ENCODE results near the gene FAM209A. TPM values are rescaled to one million over a fixed set of nuclear protein-coding genes. Genes with fewer than 3 reads are reported as not detected.
"Not testable (repeated sequence)": the region's sequence is repeated elsewhere in the genome, so short reads cannot be mapped to it uniquely, and the experiment has no call there.

Gene FAM209A
- total and polyA plus RNA-seq, 5 donors from 2014 or later, result 0.43 to 6.1 (median 0.68) TPM

DNA sequence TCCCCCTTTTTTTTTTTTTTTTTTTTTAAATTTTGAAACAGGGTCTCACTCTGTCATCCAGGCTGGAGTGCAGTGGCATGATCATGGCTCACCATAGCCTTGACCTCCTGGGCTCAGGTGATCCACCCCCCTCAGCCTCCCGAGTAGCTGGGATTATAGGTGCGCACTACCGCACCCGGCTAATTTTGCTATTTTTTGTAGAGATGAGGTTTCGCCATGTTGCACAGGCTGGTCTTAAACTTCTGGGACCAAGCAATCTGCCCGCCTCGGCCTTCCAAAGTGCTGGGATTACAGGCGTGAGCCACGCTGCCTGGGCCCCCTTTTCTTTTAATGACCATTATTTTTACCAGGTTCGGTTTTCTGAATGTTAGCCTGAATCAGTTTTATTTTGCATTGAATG is 5.0 kb upstream of the FAM209A start:
- H3K27ac Mint-ChIP-seq, result no peak overlapping the region
- no peaks in the 10 kb centered on the region for H3K27me3 Mint-ChIP-seq
- Histone ChIP-seq H3K4me3 (ENCODE audit: low read depth, low read length) (no peak overlapping the region), H3K4me1 (ENCODE audit: control insufficient read depth, insufficient read depth, low read length, poor library complexity, severe bottlenecking) (peaks cover 3% of the 10 kb centered on the region), H3K36me3 (ENCODE audit: control insufficient read depth, insufficient read depth, low read length) (peaks cover 52% of the 10 kb centered on the region), H3K27me3 (ENCODE audit: control insufficient read depth, insufficient read depth, low read length) (no peaks in the 10 kb centered on the region), H3K27ac (ENCODE audit: insufficient read depth, low read length, poor library complexity, severe bottlenecking) (no peak overlapping the region), H3K9me3 (ENCODE audit: control insufficient read depth in 2 of 2, low read length in 2 of 2) (peaks cover 9 to 33% of the 10 kb centered on the region in 2 experiments)
- H3K4me1 Mint-ChIP-seq, result peaks cover 0 to 10% (median 6%) of the 10 kb centered on the region in 4 donors
- ATAC-seq (ENCODE audit: low read depth in 2 of 2) (no peak), DNase-seq (no peak)
- H3K9me3 Mint-ChIP-seq, result peaks cover 0 to 26% (median 5%) of the 10 kb centered on the region in 7 donors
- H3K4me3 Mint-ChIP-seq, result peak overlapping the region in 1 of 4 donors; percentile 32
- H3K36me3 Mint-ChIP-seq, result peaks cover 54% of the 10 kb centered on the region

DNA sequence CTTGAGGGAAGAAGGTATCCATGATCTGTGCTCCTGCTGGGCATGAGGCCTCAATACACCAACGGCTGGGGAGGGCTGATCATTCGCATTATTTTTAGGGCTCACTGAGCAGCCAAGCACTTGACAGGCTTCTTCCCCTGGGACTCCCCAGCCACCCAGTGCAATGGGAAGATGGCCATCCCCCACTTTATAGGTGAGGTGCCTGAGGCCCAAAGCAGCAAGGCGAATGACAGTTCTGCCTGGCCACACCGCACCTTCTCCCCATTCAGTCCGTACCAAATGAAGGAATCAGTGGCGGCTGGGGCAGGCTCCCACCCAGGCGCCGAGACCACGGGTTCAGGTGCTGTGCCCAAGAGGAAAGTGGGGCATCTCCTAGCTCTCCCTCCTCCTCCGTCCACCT is 4.4 kb upstream of the FAM209A start:
- DNase-seq (no peak), ATAC-seq (ENCODE audit: low read depth in 2 of 2) (no peak)
- peaks cover 9 to 33% of the 10 kb centered on the region in 2 experiments for H3K9me3 ChIP-seq (ENCODE audit: control insufficient read depth in 2 of 2, low read length in 2 of 2)
- H3K4me1 Mint-ChIP-seq, result peaks cover 0 to 10% (median 7%) of the 10 kb centered on the region in 4 donors
- no peak overlapping the region for H3K27ac ChIP-seq (ENCODE audit: insufficient read depth, low read length, poor library complexity, severe bottlenecking)
- H3K27ac Mint-ChIP-seq, result no peak overlapping the region
- H3K27me3 ChIP-seq (ENCODE audit: control insufficient read depth, insufficient read depth, low read length), result no peaks in the 10 kb centered on the region
- H3K36me3 ChIP-seq (ENCODE audit: control insufficient read depth, insufficient read depth, low read length), result peaks cover 50% of the 10 kb centered on the region
- H3K4me1 ChIP-seq (ENCODE audit: control insufficient read depth, insufficient read depth, low read length, poor library complexity, severe bottlenecking), result peaks cover 3% of the 10 kb centered on the region
- no peak overlapping the region for H3K4me3 ChIP-seq (ENCODE audit: low read depth, low read length)
- no peak overlapping the region for H3K4me3 Mint-ChIP-seq
- no peaks in the 10 kb centered on the region for H3K27me3 Mint-ChIP-seq
- peaks cover 50% of the 10 kb centered on the region for H3K36me3 Mint-ChIP-seq
- H3K9me3 Mint-ChIP-seq, result peaks cover 0 to 26% (median 5%) of the 10 kb centered on the region in 7 donors

DNA sequence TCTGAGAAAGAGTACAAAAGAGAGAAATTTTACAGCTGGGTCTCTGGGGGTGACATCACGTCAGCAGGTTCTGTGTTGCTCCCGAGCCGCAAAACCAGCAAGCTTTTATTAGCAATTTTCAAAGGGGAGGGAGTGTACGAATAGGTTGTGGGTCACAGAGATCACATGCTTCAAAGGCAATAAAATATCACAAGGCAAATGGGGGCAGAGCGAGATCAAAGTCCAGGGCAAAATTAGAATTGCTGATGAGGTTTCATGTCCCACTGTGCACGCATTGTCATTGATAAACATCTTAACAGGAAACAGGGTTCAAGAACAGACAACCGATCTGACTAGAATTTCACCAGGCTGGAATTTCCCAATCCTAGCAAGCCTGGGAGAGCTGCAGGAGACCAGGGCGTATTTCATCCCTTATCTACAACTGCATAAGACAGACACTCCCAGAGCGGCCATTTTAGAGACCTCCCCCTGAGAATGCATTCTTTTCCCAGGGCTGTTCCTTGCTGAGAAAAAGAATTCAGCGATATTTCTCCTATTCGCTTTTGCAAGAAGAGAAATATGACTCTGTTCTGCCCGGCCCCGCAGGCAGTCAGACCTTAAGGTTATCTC is 3.7 kb upstream of the FAM209A start:
- not testable (repeated sequence) for ATAC-seq (ENCODE audit: low read depth in 2 of 2); H3K27ac ChIP-seq (ENCODE audit: insufficient read depth, low read length, poor library complexity, severe bottlenecking); H3K4me1 ChIP-seq (ENCODE audit: control insufficient read depth, insufficient read depth, low read length, poor library complexity, severe bottlenecking); H3K27ac Mint-ChIP-seq; DNase-seq; H3K27me3 ChIP-seq (ENCODE audit: control insufficient read depth, insufficient read depth, low read length); H3K27me3 Mint-ChIP-seq; H3K4me3 ChIP-seq (ENCODE audit: low read depth, low read length)
- Mint-ChIP-seq H3K9me3 (peaks cover 0 to 26% (median 5%) of the 10 kb centered on the region in 7 donors), H3K4me1 (peaks cover 0 to 11% (median 7%) of the 10 kb centered on the region in 4 donors), H3K36me3 (peaks cover 47% of the 10 kb centered on the region), H3K4me3 (peak overlapping the region in 1 of 4 donors; percentile 7)
- Histone ChIP-seq H3K9me3 (ENCODE audit: control insufficient read depth in 2 of 2, low read length in 2 of 2) (peaks cover 9 to 33% of the 10 kb centered on the region in 2 experiments), H3K36me3 (ENCODE audit: control insufficient read depth, insufficient read depth, low read length) (peaks cover 46% of the 10 kb centered on the region)

DNA sequence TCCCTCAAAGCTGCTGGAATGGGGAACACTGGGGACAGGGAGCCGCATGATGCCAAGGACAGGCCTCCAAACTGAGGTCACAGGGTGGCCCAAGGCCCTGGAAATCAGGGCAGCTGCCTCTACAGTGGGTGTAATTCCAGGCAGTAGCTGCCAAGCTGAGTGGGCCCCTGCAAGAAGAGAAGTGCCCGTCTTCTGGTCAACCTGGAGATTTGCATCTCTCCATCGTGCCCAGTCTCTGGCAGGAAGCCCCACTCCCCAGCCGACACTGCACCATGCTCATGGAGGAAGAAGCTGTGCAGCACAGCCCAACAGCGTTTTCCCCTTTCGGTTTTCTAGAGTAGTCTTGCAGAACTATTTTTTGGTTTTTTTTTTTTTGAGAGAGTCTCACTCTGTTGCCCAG is 2.2 kb upstream of the FAM209A start:
- Mint-ChIP-seq H3K27ac (no peak overlapping the region), H3K36me3 (peaks cover 32% of the 10 kb centered on the region), H3K4me3 (no peak overlapping the region), H3K27me3 (no peaks in the 10 kb centered on the region), H3K9me3 (peaks cover 0 to 26% (median 5%) of the 10 kb centered on the region in 7 donors), H3K4me1 (peaks cover 0 to 11% (median 7%) of the 10 kb centered on the region in 4 donors)
- DNase-seq (no peak), ATAC-seq (ENCODE audit: low read depth in 2 of 2) (no peak)
- H3K4me1 ChIP-seq (ENCODE audit: control insufficient read depth, insufficient read depth, low read length, poor library complexity, severe bottlenecking), result peaks cover 3% of the 10 kb centered on the region
- H3K4me3 ChIP-seq (ENCODE audit: low read depth, low read length), result no peak overlapping the region
- no peak overlapping the region for H3K27ac ChIP-seq (ENCODE audit: insufficient read depth, low read length, poor library complexity, severe bottlenecking)
- H3K27me3 ChIP-seq (ENCODE audit: control insufficient read depth, insufficient read depth, low read length), result no peaks in the 10 kb centered on the region
- H3K9me3 ChIP-seq (ENCODE audit: control insufficient read depth in 2 of 2, low read length in 2 of 2), result peaks cover 9 to 33% of the 10 kb centered on the region in 2 experiments
- peaks cover 33% of the 10 kb centered on the region for H3K36me3 ChIP-seq (ENCODE audit: control insufficient read depth, insufficient read depth, low read length)

DNA sequence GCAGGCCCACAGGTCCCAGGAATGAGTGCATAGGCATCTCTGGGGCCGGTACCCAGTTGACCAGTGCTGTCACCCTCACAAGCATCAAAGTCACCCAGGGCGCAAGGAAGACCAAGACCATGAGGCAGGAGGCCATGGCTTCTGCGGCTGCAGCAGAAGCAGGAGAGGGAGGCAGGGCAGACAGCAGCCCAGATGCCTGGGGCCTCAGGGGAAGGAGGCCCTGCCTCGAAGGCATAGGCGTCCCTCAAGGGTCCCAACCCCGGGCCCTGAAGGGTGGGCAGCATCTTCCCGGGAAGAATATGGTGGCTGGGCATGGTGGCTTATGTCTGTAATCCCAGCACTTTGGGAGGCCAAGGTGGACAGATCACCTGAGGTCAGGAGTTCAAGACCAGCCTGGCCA is 3.0 kb downstream of the FAM209A start:
- Histone ChIP-seq H3K4me3 (ENCODE audit: low read depth, low read length) (no peak overlapping the region), H3K9me3 (ENCODE audit: control insufficient read depth in 2 of 2, low read length in 2 of 2) (no peaks in the 10 kb centered on the region), H3K27ac (ENCODE audit: insufficient read depth, low read length, poor library complexity, severe bottlenecking) (no peak overlapping the region), H3K27me3 (ENCODE audit: control insufficient read depth, insufficient read depth, low read length) (no peaks in the 10 kb centered on the region), H3K36me3 (ENCODE audit: control insufficient read depth, insufficient read depth, low read length) (no peaks in the 10 kb centered on the region), H3K4me1 (ENCODE audit: control insufficient read depth, insufficient read depth, low read length, poor library complexity, severe bottlenecking) (peaks cover 3% of the 10 kb centered on the region)
- Mint-ChIP-seq H3K27me3 (no peaks in the 10 kb centered on the region), H3K27ac (no peak overlapping the region), H3K4me3 (no peak overlapping the region), H3K36me3 (no peaks in the 10 kb centered on the region), H3K4me1 (peaks cover 0 to 11% (median 7%) of the 10 kb centered on the region in 4 donors), H3K9me3 (peaks cover 0 to 4% (median 0%) of the 10 kb centered on the region in 7 donors)
- ATAC-seq (ENCODE audit: low read depth in 2 of 2) (no peak), DNase-seq (no peak)

DNA sequence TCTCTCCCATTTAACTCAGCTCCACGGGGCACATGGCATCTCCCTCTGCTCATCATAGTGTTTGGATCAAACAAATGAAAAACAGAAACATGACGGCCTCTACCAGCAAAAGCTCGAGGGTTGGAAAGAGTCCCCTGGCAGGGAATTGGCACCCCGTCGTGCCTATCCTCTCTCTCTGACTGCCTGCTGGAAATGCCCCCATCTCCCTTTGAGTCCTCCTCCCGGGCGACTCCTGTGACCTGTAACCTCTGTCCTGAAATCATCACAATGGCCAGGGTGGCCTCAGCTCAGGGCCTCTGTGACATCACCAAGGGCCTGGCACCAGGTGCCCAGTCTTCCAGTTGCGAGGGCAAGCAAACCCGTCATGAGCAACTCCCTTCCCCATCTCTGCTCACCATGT is 8.4 kb downstream of the FAM209A start, which contains the start of gene FAM209B:
FAM209B (plus strand) TSS at position 301 of the 400 bp plus-strand sequence; CDS start at position 397, 96 bp downstream.
- not testable (repeated sequence) for H3K36me3 Mint-ChIP-seq; H3K4me3 ChIP-seq (ENCODE audit: low read depth, low read length); H3K9me3 ChIP-seq (ENCODE audit: control insufficient read depth in 2 of 2, low read length in 2 of 2); H3K4me1 ChIP-seq (ENCODE audit: control insufficient read depth, insufficient read depth, low read length, poor library complexity, severe bottlenecking); ATAC-seq (ENCODE audit: low read depth in 2 of 2); H3K9me3 Mint-ChIP-seq; H3K27me3 Mint-ChIP-seq; H3K27ac Mint-ChIP-seq; H3K36me3 ChIP-seq (ENCODE audit: control insufficient read depth, insufficient read depth, low read length); H3K27ac ChIP-seq (ENCODE audit: insufficient read depth, low read length, poor library complexity, severe bottlenecking); H3K4me1 Mint-ChIP-seq; DNase-seq; H3K27me3 ChIP-seq (ENCODE audit: control insufficient read depth, insufficient read depth, low read length)
- peak within 1 kb of the TSS in 1 of 4 donors; percentile 27 for H3K4me3 Mint-ChIP-seq

DNA sequence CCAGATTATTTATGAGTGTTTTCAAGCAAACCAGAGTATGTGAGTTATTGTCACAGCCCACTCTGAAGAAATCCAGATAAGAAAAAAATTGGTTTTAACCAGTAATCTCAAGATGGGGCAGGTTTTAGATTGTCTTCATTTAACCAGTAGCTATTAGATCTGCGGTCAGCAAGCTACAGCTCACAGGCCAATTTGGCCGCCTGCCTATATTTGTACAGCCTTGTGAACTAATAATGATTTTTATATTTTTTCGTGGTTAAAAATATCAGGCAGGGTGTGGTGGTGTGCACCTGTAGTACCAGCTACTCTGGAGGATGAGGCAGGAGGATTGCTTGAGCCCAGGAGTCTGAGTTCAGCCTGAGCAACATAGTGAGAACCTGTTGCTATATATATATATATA is 13.5 kb downstream of the FAM209A start:
- no peaks in the 10 kb centered on the region for H3K9me3 Mint-ChIP-seq
- Histone ChIP-seq H3K4me3 (ENCODE audit: low read depth, low read length) (no peak overlapping the region), H3K4me1 (ENCODE audit: control insufficient read depth, insufficient read depth, low read length, poor library complexity, severe bottlenecking) (no peaks in the 10 kb centered on the region), H3K27ac (ENCODE audit: insufficient read depth, low read length, poor library complexity, severe bottlenecking) (no peak overlapping the region), H3K9me3 (ENCODE audit: control insufficient read depth in 2 of 2, low read length in 2 of 2) (no peaks in the 10 kb centered on the region), H3K27me3 (ENCODE audit: control insufficient read depth, insufficient read depth, low read length) (no peaks in the 10 kb centered on the region), H3K36me3 (ENCODE audit: control insufficient read depth, insufficient read depth, low read length) (no peaks in the 10 kb centered on the region)
- peaks cover 4% of the 10 kb centered on the region for H3K36me3 Mint-ChIP-seq
- no peaks in the 10 kb centered on the region for H3K4me1 Mint-ChIP-seq
- ATAC-seq (ENCODE audit: low read depth in 2 of 2) (no peak), DNase-seq (no peak)
- H3K4me3 Mint-ChIP-seq, result no peak overlapping the region
- H3K27ac Mint-ChIP-seq, result no peak overlapping the region
- no peaks in the 10 kb centered on the region for H3K27me3 Mint-ChIP-seq

DNA sequence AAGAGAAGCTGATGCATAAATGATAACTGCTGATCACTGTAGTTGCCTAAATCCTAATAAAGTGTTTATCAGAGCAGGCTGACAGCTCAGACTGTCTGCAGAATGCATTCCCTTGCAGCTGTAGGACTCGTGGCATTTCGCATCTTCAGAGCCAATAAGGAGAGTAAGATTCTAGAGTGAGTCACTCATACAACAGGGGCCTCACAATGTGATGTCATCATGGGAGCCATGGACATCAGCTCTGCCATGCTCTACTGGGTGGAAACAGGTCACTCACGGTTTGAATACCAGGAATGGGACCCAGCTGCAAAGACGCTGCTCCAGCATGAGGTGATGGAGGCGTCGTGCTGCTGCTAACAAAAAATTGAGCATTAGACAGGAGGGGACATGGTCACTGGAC is 15.9 kb downstream of the FAM209A start:
- Mint-ChIP-seq H3K36me3 (peaks cover 4% of the 10 kb centered on the region), H3K4me3 (no peak overlapping the region), H3K9me3 (no peaks in the 10 kb centered on the region), H3K27me3 (no peaks in the 10 kb centered on the region), H3K4me1 (no peaks in the 10 kb centered on the region), H3K27ac (no peak overlapping the region)
- Histone ChIP-seq H3K4me1 (ENCODE audit: control insufficient read depth, insufficient read depth, low read length, poor library complexity, severe bottlenecking) (no peaks in the 10 kb centered on the region), H3K36me3 (ENCODE audit: control insufficient read depth, insufficient read depth, low read length) (no peaks in the 10 kb centered on the region), H3K27me3 (ENCODE audit: control insufficient read depth, insufficient read depth, low read length) (no peaks in the 10 kb centered on the region), H3K9me3 (ENCODE audit: control insufficient read depth in 2 of 2, low read length in 2 of 2) (no peaks in the 10 kb centered on the region), H3K4me3 (ENCODE audit: low read depth, low read length) (no peak overlapping the region), H3K27ac (ENCODE audit: insufficient read depth, low read length, poor library complexity, severe bottlenecking) (no peak overlapping the region)
- DNase-seq (no peak), ATAC-seq (ENCODE audit: low read depth in 2 of 2) (no peak)
